Stimulated activated CD4-positive, alpha-beta T cell treated with anti-CD3 and anti-CD28 coated beads, Interleukin-1b, Interleukin-23, amount 100 ng/mL, for 24 hours (primary cell): Measurements from ENCODE around the gene STARD3.

Experiments
- DNase-seq, 4 experiments: peaks; one replicate each; pipeline ENCODE4 v3.0.0-alpha.2; 2020; ENCODE audit warnings: low read depth in 4 of 4, low spot score in 1 of 4

Gene STARD3

GRCh38 chr17:39603304-39604016 is 33.5 kb upstream of the STARD3 start:
- no peak for DNase-seq

- no peak for DNase-seq
These were observed 31.9 kb upstream of the STARD3 start for GRCh38 chr17:39604911-39605491.

- DNase-seq = no peak
These were observed 31.2 kb upstream of the STARD3 start for GRCh38 chr17:39605492-39606433.

GRCh38 chr17:39606434-39607056 is 30.4 kb upstream of the STARD3 start:
- DNase-seq = no peak

- DNase-seq = no peak
These were observed 29.7 kb upstream of the STARD3 start for GRCh38 chr17:39607057-39607850.

GRCh38 chr17:39607851-39608130 is 29.2 kb upstream of the STARD3 start, which contains the start of gene NEUROD2:
NEUROD2 (minus strand) TSS chr17:39607920; CDS start chr17:39606599, 1,321 bp downstream.
- no peak for DNase-seq

- DNase-seq = no peak
These were observed 28.6 kb upstream of the STARD3 start for GRCh38 chr17:39608142-39608981.

- no peak for DNase-seq
These were observed 27.4 kb upstream of the STARD3 start for GRCh38 chr17:39609416-39610025.

GRCh38 chr17:39611401-39612112 is 25.4 kb upstream of the STARD3 start:
- DNase-seq = no peak

- DNase-seq = no peak
These were observed 24.6 kb upstream of the STARD3 start for GRCh38 chr17:39612291-39612894.

- DNase-seq = no peak
These were observed 23.9 kb upstream of the STARD3 start for GRCh38 chr17:39612935-39613464.

GRCh38 chr17:39614545-39615157 is 22.3 kb upstream of the STARD3 start:
- DNase-seq = no peak

- DNase-seq = no peak
These were observed 21.5 kb upstream of the STARD3 start for GRCh38 chr17:39615434-39615833.

GRCh38 chr17:39617100-39617445 is 19.9 kb upstream of the STARD3 start:
- no peak for DNase-seq

- peak in 2 of 4 experiments; percentile 35 to 37 for DNase-seq
These were observed 19.3 kb upstream of the STARD3 start for GRCh38 chr17:39617446-39618245.

GRCh38 chr17:39618246-39618913 is 18.6 kb upstream of the STARD3 start:
- DNase-seq = no peak
